Muscle layer of duodenum (tissue), 2 donors: ENCODE results near the gene ACTC1.

Experiments
- H3K27ac ChIP-seq: one replicate; pipeline ENCODE4 v1.7.0; 2013; ENCODE audit warnings: mild to moderate bottlenecking, low read length
- H3K27me3 ChIP-seq: one replicate; pipeline ENCODE4 v1.7.0; 2013; ENCODE audit warnings: low read depth, mild to moderate bottlenecking, control low read depth, low read length
- H3K36me3 ChIP-seq, 2 donors: one replicate each; pipeline ENCODE4 v1.7.0; 2013; ENCODE audit warnings: low read length in 2 of 2, control low read depth in 1 of 2, mild to moderate bottlenecking in 1 of 2; ENCODE audit not compliant: insufficient read depth in 2 of 2, control insufficient read depth in 1 of 2
- H3K4me1 ChIP-seq, 2 donors: one replicate each; pipeline ENCODE4 v1.7.0; 2013; ENCODE audit warnings: low read length in 2 of 2, mild to moderate bottlenecking in 2 of 2, control low read depth in 1 of 2, moderate library complexity in 1 of 2; ENCODE audit not compliant: insufficient read depth in 2 of 2, control insufficient read depth in 1 of 2
- H3K4me3 ChIP-seq, 2 donors: one replicate each; pipeline ENCODE4 v1.7.0; 2013; ENCODE audit warnings: low read length in 2 of 2, low read depth in 1 of 2, mild to moderate bottlenecking in 1 of 2
- H3K9me3 ChIP-seq, 2 donors: one replicate each; pipeline ENCODE4 v1.7.0; 2013; ENCODE audit warnings: low read length in 2 of 2, control low read depth in 1 of 2, mild to moderate bottlenecking in 1 of 2; ENCODE audit not compliant: control insufficient read depth in 1 of 2
- donor health status: healthy.

ACTC1 gene

DNA sequence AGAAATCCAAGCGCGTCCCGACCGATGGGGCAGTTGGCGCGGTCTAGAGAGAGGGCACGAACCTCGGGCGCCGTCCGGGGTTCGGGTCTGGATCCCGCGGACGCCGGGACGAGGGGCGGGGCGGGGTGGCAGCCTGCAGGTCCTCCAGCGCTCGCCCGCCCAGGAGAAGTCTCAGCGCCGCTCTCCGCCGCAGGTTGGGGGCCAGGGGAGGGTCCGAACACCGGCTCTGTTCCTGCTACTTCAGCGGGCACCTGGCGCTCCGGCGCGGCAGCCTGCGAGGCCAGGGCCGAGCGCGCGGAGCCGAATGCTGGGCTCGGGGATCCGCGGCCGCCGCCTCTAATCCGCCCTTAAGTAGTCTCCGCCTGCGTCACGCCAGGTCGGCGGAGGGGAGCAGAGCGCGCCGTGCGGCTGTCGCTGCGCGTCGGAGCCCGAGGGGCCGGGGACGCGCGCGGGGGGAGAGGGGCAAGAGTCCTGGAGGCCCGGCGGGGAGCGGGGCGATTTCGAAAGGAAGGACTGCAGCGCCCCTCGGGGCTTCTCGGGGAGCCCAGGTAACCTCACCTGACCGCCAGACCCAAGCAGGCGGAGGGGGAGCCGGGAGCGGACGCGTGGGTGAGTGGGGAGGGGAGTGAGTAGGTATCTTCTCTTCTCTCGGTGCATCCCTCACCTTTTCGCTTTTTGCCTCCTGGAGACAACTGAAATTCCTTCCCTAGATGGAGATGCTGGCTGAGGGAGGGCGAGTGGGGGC, 40.5 kb downstream of the ACTC1 start, which contains the start of gene GJD2:
TSS of gene GJD2 (minus strand) at position 325 of the 745 bp plus-strand sequence. CDS start 510 bp downstream, outside the sequence.
- no peaks in the 10 kb centered on the region for H3K9me3 ChIP-seq
- H3K36me3 ChIP-seq = no peaks in the 10 kb centered on the region
- H3K4me1 ChIP-seq = peaks cover 0 to 12% of the 10 kb centered on the region in 2 donors
- H3K27me3 ChIP-seq = peaks cover 14% of the 10 kb centered on the region
- H3K4me3 ChIP-seq = peak within 1 kb of the TSS in 1 of 2 donors; percentile 52
- H3K27ac ChIP-seq = no peak within 1 kb of the TSS

DNA sequence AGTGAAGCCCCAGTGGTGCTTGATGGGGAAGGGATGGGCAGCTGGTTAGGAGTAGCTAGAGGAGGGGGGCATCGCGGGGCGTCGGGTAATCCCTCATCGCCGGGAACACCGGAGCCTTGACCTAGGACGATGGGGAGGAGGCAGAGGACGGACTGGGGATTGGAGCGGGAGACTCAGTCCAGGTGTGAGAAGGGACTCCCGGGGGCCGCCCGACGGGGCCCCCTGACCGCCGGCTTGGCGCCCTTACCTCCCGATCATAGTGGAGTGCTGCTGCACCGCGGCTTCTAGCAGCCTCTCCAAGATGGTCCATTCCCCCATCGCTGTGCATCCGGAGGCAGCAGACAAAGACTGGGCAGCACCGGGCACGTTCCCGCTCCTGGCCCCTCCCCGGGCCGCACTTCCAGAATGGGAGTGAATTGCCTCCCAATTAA, 41.2 kb downstream of the ACTC1 start:
- no peaks in the 10 kb centered on the region for H3K9me3 ChIP-seq
- no peak overlapping the region for H3K27ac ChIP-seq
- no peaks in the 10 kb centered on the region for H3K36me3 ChIP-seq
- peak overlapping the region in 1 of 2 donors; percentile 52 for H3K4me3 ChIP-seq
- H3K27me3 ChIP-seq = peaks cover 14% of the 10 kb centered on the region
- peaks cover 0 to 12% of the 10 kb centered on the region in 2 donors for H3K4me1 ChIP-seq

DNA sequence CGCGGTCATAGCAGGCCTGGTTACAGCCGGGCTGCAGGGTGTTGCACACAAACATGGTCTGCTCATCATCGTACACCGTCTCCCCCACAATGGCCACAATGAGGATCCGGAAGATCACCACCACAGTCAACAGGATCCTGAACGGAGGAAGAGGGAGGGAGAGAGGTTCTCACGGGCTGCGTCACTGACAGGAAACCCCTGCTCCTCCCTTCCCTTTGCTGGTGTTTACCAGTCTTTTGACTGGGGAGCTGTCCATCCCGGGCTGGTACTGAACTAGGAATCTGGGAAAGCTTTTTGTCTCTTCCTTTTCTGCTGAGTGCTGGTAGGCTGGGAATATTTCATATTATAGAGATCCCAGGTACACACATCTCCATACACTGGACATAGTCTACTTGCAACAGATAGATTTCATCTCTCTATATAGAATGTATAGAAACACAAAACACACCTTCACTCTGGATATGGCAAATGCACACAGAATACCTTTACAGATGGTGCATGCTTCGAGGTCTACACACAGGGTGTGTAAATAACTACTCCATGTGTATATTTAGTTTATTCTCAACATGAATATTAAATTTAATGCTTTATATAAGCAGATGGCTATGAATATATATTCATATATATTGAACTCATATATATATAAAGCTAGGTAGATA, 42.0 kb downstream of the ACTC1 start:
- Histone ChIP-seq H3K36me3 (no peaks in the 10 kb centered on the region), H3K4me1 (peaks cover 0 to 12% of the 10 kb centered on the region in 2 donors), H3K4me3 (no peak overlapping the region), H3K27me3 (peaks cover 14% of the 10 kb centered on the region), H3K9me3 (no peaks in the 10 kb centered on the region), H3K27ac (no peak overlapping the region)

DNA sequence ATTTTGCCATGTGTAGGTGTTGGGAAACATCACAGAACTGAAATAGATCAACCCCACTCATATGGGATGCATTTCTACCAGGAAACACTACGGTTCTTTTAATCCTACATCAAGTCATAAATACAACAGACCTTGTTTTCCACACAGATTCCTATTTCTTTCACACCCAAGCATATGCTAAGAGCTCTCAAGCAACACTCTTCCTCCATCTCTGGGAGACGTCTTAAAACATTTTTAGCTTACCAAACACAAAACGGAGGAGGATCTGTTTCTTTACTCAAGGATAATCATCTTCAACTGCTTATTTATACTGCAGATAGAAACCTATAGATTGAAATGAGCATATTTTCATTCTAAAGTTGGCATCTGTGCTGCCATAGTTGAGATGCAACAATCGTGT, 45.7 kb downstream of the ACTC1 start:
- Histone ChIP-seq H3K27ac (no peak overlapping the region), H3K4me1 (peaks cover 0 to 6% of the 10 kb centered on the region in 2 donors), H3K4me3 (no peak overlapping the region), H3K36me3 (no peaks in the 10 kb centered on the region), H3K27me3 (peaks cover 11% of the 10 kb centered on the region), H3K9me3 (no peaks in the 10 kb centered on the region)
